Left forelimb (tissue), 1 donor: ENCODE measurements around the gene CPA2.

Experiments used
- DNase-seq: peaks from one replicate; pipeline ENCODE4 v3.0.0-alpha.2; 2018; ENCODE audit warnings: low spot score

The CPA2 gene

GRCh38 chr7:130254555-130254954 is 12.1 kb upstream of the CPA2 start:
- DNase-seq: no peak

DNA sequence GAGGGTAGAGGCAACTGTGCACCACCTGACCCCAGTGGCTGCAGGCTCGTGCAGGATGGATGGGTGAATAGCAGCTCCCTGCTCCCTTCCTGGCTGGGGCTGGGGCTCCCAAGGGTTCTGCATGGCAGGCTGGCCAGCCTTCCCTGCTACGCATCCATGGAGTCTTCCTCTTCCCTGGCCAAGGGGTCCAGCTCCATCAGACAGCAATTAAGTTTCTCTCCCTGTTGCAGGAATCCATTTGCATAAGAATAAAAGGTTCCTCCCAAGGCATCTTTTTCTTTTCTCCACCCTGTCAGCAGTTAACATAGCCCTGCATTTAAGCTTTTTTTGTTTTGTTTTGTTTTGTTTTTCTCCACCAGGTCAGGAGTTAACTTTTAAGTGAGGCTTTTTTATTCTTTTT is 10.0 kb upstream of the CPA2 start:
- DNase-seq: no peak

DNA sequence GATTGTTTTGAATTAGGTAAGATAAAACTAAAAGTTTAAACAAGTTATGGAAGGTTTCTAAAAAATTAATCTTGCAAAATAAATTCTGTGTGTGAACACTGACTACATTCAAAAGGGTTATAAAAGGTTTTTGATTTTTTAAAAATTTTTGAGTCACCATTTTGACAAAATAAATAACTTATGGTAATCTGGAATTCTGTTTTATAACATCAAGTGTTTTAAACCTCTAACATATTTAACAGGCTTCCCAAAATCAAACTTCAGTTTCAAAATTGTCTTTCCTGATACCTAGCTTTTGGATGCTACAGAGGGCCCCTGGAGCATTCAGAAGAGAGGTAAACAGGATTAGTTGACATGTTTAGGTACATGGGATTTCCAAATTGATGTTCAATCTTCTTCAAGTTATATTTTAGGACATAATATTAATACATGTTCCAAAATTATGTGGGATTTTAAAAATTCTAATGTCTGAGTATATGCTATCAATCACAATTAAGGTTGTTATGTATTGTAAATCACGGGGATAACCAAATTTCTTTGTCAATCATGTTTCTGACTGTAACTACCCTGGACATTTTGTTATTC is 8.1 kb upstream of the CPA2 start:
- DNase-seq: no peak

- no peak for DNase-seq
These were observed 4.2 kb upstream of the CPA2 start for GRCh38 chr7:130262448-130262847.

- DNase-seq: no peak
These were observed 3.5 kb upstream of the CPA2 start for GRCh38 chr7:130263130-130263529.

DNA sequence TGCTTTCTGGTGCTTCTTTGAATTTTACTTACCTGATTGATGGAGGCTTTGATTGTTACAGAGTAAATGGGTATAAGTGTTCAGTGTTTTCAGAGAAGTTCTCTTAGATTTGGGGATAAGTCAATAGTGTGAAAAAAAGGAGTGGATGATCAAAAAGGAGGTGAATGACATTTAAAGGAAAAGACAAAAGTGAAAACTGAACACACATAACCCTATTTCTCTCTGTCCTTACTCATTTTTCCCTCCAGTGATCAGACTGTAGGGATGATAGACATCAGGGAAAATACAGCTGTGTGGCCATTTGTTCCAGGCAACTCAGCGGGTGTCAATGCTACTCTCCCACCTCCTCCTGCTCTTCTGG is 278 bp downstream of the CPA2 start:
- DNase-seq: no peak

GRCh38 chr7:130268463-130269317 is 2.0 kb downstream of the CPA2 start:
- DNase-seq: no peak

DNA sequence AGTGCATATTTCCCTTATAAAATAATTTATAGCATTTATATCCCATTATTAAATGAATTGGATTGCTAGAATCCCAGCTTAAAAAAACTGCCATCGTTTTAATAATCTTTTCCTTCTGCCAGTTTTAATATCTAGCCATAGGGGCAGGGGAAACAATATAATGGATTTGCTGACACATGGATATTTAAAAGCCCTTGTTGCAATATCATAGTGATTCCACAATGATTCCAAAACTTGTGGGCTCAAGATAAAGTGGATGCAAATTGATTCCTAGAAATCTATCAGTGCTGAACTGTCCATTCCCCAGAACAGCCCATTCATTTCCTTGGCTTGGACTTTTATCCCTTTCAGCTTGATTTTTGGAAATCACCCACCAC is 2.6 kb downstream of the CPA2 start:
- DNase-seq: no peak

DNA sequence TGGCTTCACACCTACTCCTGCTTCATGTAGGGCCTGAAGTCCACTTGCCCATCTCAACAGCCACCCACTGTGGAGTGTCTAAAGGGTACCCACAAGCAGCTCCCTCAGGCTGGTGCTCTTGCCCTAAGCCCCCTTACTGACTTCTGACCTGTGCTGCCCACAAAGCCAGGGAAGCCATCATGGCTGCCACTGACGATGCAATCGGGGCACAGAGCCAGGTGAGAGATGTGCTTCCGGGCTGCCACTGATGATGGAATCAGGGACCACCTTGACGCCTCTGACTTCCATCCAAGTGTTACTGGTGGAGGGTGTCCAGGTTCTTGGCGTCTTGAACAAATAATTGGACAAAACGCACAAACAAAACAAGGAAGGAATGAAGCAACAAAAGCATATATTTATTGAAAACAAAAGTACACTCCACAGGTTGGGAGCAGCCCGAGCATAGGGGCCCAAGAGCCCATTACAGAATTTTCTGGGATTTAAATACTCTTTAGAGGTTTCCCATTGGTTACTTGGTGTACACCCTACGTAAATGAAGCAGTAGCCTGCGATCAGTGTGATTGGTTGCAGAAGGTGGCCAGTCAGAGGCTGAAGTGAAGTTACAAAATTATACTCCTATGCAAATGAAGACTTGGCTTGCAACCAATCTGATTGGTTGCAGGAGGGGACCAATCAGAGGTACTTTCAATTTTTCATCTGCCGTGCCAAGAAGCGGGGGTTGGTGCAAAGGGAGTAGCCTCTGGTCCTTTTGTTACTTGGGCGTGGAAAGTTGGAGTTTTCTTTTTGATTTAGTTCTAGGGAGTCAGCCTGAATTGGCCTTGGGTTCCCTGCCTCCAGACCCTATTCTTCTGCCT is 4.5 kb downstream of the CPA2 start:
- no peak for DNase-seq

GRCh38 chr7:130272381-130273080 is 5.9 kb downstream of the CPA2 start:
- no peak for DNase-seq

DNA sequence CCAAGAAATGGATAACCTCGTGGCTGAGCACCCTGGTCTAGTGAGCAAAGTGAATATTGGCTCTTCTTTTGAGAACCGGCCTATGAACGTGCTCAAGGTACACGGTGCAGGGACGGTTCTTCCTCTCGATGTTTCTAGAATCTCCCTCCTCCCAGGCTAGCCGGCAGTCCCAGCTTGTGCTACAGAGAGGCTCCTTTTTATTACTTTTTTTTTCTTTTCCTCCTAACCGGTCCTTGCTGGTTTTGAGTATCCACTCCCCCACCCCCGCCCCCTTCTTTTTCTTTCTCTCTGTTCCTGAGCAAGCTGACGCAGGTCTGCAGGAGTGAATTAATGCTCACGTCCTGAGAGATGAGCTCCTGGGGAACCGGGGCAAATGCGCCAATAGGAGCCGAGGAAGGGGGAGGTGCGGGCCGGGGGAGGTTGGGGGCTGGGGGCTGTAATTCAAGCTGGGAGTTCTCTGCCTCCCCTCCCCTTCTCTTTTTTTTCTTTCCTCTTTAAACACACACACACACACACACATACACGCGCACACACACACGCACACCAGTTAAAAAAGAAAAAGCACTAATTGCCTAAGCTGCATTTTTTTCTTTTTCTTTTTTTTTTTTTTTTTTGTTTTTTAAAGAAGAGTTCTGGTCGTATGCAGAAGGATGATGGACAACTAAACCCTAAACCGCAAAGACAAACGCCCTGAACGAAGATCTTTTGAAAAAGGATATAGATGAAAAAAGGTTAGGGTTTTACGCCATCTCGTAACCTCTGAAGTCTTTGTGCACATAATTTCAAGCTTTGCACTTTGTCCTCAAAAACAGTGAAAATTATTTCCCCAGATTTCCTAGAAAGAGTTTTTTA is 6.6 kb downstream of the CPA2 start:
- DNase-seq: peak; percentile 89

DNA sequence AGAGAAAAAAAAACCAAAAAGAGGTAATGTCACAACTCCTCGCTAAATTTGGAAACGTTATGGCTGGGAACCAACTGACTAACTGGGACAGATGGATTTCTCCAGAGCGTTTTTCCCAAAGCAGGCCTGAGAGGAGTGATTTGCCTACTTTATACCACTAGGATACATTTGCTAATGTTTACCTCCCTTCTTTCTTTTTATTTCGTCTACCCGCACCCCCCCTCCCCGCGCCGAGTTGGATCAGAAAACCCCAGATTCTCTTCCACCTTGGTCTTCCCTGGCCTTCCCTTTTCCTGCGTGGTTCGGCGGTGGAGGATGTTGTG is 7.2 kb downstream of the CPA2 start:
- no peak for DNase-seq

DNA sequence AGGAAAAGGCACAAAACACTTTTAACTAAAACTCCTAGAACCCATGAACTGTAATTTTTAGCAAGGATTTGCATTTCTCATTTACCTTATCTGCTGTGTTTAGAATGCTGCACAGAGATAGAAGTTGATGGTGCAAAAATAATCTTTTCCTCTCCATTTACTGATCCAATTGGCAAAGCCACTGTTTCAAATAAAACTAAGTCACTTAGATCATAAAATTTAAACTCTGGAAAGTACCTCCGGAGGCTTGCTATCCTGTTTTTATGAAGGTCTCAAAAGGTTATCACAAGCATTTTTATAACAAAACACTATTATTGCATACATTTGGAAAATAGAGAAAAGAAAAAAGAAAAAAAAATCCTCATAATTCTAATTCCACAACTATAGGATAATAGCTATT is 7.6 kb downstream of the CPA2 start:
- DNase-seq: no peak

DNA sequence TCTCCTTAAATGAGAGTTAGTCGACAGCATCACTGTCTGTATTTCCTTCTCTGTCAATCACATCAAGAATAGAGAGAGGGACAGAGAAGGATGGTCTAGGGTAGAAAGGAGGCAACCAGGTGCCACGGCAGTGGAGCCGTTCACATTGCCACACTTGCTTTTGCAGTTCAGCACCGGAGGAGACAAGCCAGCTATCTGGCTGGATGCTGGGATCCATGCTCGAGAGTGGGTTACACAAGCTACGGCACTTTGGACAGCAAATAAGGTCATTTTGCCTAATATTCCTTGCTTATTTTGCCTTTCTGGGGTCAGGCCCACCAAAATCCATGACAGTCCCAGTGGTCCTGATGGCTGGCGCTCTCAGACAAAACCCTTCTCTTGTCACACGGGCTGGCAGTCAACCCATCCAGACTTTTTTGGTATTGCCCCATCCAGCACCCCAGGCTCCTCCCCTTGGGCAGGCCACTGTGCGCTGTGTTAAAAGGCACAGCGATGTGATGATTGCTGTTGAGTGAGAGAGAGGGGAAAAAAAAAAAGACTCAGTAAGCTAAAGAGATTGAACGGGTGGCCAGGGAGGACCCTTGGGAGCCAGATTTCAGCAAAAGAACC is 8.4 kb downstream of the CPA2 start:
- no peak for DNase-seq

DNA sequence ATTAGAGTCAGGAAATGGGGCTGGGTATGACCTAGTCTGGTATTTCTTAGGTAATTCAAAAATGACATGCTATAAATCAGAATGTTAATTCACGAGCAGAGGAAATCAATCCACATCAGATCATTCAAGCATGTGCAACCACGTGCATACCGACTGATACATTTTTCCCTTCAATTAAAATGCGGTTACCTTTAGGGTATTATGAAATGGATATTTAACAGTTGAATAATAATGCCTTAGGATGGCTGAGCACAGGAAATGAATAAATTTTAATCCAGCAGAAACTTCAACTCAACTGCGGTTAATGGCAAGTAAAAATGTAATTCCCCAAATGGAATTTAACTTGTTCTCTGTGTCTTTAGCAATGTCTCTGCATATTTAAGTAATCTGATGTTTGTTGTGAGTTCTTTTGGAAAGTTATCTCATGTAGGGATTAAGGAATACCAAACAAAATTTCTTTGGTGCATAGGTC is 9.2 kb downstream of the CPA2 start:
- DNase-seq: no peak

GRCh38 chr7:130276796-130277762 is 10.4 kb downstream of the CPA2 start:
- DNase-seq: no peak

GRCh38 chr7:130277763-130278643 is 11.3 kb downstream of the CPA2 start:
- peak; percentile 83 for DNase-seq

GRCh38 chr7:130278860-130279259 is 12.2 kb downstream of the CPA2 start:
- DNase-seq: no peak

GRCh38 chr7:130279286-130279685 is 12.6 kb downstream of the CPA2 start:
- no peak for DNase-seq
